ENCODE data around the gene CHL1.

GRCh38 chr3:440826-441225 is 244.3 kb downstream of the CHL1 start:
- TF ChIP-seq, protein P1, sequence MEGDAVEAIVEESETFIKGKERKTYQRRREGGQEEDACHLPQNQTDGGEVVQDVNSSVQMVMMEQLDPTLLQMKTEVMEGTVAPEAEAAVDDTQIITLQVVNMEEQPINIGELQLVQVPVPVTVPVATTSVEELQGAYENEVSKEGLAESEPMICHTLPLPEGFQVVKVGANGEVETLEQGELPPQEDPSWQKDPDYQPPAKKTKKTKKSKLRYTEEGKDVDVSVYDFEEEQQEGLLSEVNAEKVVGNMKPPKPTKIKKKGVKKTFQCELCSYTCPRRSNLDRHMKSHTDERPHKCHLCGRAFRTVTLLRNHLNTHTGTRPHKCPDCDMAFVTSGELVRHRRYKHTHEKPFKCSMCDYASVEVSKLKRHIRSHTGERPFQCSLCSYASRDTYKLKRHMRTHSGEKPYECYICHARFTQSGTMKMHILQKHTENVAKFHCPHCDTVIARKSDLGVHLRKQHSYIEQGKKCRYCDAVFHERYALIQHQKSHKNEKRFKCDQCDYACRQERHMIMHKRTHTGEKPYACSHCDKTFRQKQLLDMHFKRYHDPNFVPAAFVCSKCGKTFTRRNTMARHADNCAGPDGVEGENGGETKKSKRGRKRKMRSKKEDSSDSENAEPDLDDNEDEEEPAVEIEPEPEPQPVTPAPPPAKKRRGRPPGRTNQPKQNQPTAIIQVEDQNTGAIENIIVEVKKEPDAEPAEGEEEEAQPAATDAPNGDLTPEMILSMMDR (IDR thresholded peaks at IDR 0.05; ENCODE audit: low read length) = no peak
- no peak for TF ChIP-seq EZH2 (IDR thresholded peaks at IDR 0.05; ENCODE audit: borderline replicate concordance, low read length)
